ENCODE results near the gene PPME1. TPM values are rescaled to one million over a fixed set of nuclear protein-coding genes. Genes with fewer than 3 reads are reported as not detected.

PPME1 gene
- total RNA-seq, 4 donors from 2014 or later, result 17.1 to 71.0 (median 29.7) TPM

DNA sequence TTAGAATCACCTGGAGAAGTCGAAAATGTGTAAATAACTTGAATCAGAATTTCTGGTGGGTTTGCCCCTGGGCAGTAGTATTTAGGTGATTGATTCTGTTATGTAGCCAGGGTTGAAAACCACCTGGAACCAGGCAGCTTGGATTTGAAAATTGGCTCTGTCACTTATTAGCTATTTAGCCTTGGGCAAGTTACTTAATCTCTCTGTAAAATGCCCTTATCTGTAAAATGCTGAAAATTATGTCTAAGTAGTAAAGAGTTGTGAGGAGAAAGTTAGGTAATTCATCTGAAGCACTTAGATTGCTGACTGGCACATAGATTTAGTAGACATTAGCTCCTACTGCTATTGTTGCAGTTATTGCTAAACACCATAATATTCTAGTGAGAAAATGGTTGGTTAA lies 49.3 kb downstream of the PPME1 start:
- TF ChIP-seq, protein P1, sequence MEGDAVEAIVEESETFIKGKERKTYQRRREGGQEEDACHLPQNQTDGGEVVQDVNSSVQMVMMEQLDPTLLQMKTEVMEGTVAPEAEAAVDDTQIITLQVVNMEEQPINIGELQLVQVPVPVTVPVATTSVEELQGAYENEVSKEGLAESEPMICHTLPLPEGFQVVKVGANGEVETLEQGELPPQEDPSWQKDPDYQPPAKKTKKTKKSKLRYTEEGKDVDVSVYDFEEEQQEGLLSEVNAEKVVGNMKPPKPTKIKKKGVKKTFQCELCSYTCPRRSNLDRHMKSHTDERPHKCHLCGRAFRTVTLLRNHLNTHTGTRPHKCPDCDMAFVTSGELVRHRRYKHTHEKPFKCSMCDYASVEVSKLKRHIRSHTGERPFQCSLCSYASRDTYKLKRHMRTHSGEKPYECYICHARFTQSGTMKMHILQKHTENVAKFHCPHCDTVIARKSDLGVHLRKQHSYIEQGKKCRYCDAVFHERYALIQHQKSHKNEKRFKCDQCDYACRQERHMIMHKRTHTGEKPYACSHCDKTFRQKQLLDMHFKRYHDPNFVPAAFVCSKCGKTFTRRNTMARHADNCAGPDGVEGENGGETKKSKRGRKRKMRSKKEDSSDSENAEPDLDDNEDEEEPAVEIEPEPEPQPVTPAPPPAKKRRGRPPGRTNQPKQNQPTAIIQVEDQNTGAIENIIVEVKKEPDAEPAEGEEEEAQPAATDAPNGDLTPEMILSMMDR (IDR thresholded peaks at IDR 0.05), result no peak
- no peak for TF ChIP-seq POLR2A (IDR thresholded peaks at IDR 0.05)
- Histone ChIP-seq H3K4me3 (no peak overlapping the region), H3K4me1 (no peaks in the 10 kb centered on the region), H3K9me3 (no peaks in the 10 kb centered on the region), H3K36me3 (peaks cover 0 to 4% (median 0%) of the 10 kb centered on the region in 3 donors), H3K27ac (no peak overlapping the region), H3K27me3 (no peaks in the 10 kb centered on the region)
- DNase-seq, result no peak

DNA sequence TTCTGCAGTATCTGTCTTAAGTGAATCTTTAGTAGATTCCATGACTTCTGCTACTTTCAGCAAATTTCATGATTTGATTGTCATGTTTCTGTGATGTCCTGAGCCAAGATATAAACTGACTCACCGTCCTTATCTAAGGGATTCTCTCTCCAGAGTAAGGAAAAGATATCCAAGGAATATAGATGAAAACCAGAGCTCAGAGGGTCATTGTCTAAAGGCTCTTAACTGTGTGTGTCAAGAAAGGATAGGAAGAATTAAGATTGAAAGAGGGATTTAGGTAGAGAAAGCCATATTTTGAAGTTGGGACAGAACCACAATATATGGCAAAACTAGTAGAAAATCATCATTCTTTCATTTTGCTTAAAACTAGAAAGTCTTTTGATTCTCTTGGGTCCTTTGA lies 50.7 kb downstream of the PPME1 start:
- Histone ChIP-seq H3K4me3 (no peak overlapping the region), H3K36me3 (peaks cover 0 to 4% (median 0%) of the 10 kb centered on the region in 3 donors), H3K27me3 (no peaks in the 10 kb centered on the region), H3K4me1 (no peaks in the 10 kb centered on the region), H3K9me3 (no peaks in the 10 kb centered on the region), H3K27ac (no peak overlapping the region)
- TF ChIP-seq, protein P1 (IDR thresholded peaks at IDR 0.05), result no peak
- no peak for TF ChIP-seq POLR2A (IDR thresholded peaks at IDR 0.05)
- no peak for DNase-seq

DNA sequence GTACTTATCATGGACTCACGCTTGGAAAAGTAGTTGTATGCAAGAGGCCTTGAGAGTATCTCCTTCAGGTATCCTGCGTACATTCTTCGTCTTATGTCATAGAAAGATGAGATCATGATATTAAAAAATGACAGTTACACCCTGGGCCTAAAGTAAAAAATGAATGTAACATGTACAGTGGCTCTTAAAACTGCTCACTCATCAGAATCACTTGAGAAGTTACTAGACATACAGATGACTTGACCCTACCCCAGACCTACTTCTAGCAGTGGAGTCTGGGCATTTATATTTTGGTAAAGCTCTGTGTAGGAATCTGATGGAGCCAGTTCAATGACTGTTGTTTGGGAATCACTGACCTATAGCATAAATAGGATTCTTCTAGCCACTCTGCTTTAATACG lies 54.5 kb downstream of the PPME1 start:
- peaks cover 0 to 10% (median 0%) of the 10 kb centered on the region in 3 donors for H3K36me3 ChIP-seq
- H3K4me3 ChIP-seq, result no peak overlapping the region
- no peak for DNase-seq
- H3K4me1 ChIP-seq, result no peaks in the 10 kb centered on the region
- no peak for TF ChIP-seq POLR2A (IDR thresholded peaks at IDR 0.05)
- TF ChIP-seq, protein P1 (IDR thresholded peaks at IDR 0.05), result no peak
- H3K27me3 ChIP-seq, result no peaks in the 10 kb centered on the region
- H3K27ac ChIP-seq, result no peak overlapping the region
- no peaks in the 10 kb centered on the region for H3K9me3 ChIP-seq

DNA sequence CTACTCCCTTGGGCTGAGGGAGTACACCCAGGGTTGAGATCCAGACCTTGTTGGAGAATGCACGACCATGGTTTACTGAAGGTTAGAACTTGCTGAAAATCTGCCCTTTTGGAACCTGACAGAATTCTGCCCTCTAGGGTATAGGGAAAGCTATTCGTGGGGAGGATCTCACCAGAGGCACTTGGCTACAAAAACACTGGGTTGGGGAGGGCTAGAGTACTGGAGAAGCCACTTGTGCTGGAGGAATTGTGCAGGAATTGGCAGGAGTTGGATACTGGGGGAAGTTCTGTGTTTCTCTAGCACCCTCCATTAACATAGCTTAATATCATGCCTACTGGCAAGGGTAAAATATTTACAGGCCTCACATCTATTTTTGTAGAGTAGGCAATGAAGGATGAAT lies 55.8 kb downstream of the PPME1 start:
- TF ChIP-seq POLR2A (IDR thresholded peaks at IDR 0.05), result no peak
- TF ChIP-seq, protein P1 (IDR thresholded peaks at IDR 0.05), result no peak
- no peaks in the 10 kb centered on the region for H3K4me1 ChIP-seq

DNA sequence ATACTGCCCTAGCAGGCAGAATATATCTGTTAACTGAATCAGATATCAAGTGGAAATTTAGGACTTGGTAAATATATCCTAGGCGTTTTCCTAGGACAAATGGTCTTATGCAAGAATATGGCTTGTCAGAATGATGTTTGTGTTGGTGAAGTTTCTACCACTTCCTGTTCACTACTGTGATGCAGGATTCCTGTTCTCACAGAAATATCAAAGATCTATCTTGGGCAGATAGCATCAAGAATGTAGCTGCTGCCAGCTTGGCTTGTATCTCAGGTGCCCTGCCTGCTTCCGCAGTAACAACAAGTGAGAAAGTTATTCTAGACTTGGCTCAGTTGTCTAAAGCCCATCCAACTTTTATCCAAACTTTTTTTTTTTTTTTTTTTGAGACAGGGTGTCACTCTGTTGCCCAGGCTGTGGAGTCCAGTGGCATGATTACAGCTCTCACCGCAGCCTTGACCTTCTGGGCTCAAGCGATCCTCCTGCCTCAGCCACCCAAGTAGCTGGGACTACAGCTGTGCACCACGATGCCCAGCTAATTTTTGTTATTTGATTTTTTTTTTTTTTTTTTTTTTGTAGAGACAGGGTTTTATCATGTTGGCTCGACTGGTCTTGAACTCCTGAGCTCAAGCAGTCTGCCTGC lies 61.3 kb downstream of the PPME1 start:
- DNase-seq, result no peak
- Histone ChIP-seq H3K27me3 (no peaks in the 10 kb centered on the region), H3K9me3 (no peaks in the 10 kb centered on the region), H3K4me1 (no peaks in the 10 kb centered on the region), H3K4me3 (no peak overlapping the region), H3K27ac (no peak overlapping the region), H3K36me3 (peaks cover 0 to 41% (median 0%) of the 10 kb centered on the region in 3 donors)
- TF ChIP-seq, protein P1 (IDR thresholded peaks at IDR 0.05), result no peak
- TF ChIP-seq POLR2A (IDR thresholded peaks at IDR 0.05), result no peak

More for the DNA sequence above, 55.8 kb downstream of the PPME1 start:
- no peaks in the 10 kb centered on the region for H3K9me3 ChIP-seq
- DNase-seq, result no peak
- H3K27ac ChIP-seq, result no peak overlapping the region
- H3K4me3 ChIP-seq, result no peak overlapping the region
- peaks cover 0 to 21% (median 0%) of the 10 kb centered on the region in 3 donors for H3K36me3 ChIP-seq
- no peaks in the 10 kb centered on the region for H3K27me3 ChIP-seq

Measured in Peyer's patch (tissue), 4 donors.